ENCODE results near the gene ESPN. TPM values are rescaled to one million over a fixed set of nuclear protein-coding genes. Genes with fewer than 3 reads are reported as not detected.

The ESPN gene
- total and polyA plus RNA-seq, 2 of the 8 experiments (the other 6 are each of a cell fraction or from before 2014, with no cell fraction given): 5.2 to 16.3 TPM

DNA sequence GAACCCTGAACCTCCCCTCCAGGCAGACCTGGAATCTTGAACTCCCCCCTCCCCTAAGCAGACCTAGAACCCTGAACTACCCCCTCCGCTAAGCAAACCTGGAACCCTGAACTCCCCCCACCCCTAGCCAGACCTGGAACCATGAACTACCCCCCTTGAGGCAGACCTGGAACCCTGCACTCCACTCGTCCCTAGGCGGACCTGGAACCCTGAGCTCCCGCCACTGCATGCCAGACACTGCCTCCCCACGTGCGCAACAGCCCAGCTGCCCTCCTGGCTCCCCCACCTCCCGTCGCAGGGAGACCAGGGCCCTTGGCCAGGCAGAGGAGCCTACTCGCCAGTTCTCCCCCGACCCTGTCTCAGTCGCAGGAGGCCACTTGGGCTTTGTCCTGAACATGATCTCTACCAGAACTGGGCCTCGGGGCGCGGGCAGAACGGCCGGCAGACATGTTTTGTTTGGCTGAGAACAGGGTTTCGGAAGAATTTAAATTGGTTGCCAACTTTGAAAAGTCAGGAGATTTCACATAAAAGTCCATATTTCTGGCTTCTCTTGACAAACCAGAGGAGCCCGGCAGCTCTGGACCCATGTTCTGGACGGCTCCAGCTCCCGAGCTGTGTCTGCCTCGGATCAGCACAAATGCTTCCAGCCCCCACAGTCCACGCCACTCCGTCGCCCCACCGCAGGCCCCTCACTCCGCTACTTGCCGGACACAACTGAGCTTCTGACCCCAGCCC, 76.1 kb downstream of the ESPN start (continued):
- TF ChIP-seq, protein P1, sequence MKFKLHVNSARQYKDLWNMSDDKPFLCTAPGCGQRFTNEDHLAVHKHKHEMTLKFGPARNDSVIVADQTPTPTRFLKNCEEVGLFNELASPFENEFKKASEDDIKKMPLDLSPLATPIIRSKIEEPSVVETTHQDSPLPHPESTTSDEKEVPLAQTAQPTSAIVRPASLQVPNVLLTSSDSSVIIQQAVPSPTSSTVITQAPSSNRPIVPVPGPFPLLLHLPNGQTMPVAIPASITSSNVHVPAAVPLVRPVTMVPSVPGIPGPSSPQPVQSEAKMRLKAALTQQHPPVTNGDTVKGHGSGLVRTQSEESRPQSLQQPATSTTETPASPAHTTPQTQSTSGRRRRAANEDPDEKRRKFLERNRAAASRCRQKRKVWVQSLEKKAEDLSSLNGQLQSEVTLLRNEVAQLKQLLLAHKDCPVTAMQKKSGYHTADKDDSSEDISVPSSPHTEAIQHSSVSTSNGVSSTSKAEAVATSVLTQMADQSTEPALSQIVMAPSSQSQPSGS (IDR thresholded peaks at IDR 0.05; ENCODE audit: low read length): no peak
- TF ChIP-seq SP1 (IDR thresholded peaks at IDR 0.05; ENCODE audit: low read depth, low read length) (no peak), TAF1 (IDR thresholded peaks at IDR 0.05; ENCODE audit: low read depth, low read length) (no peak), HDAC2 (IDR thresholded peaks at IDR 0.05; ENCODE audit: borderline replicate concordance in 1 of 2, low read depth in 2 of 2, low read length in 2 of 2) (no peak), SIX5 (IDR thresholded peaks at IDR 0.05; ENCODE audit: low read depth, low read length) (no peak), NRF1 (IDR thresholded peaks at IDR 0.05; ENCODE audit: low read depth, low read length) (no peak), JUN (IDR thresholded peaks at IDR 0.05; ENCODE audit: low read depth, low read length) (no peak)

Measured in H1 (cell line).